Activated naive CD8-positive, alpha-beta T cell treated with anti-CD3 and anti-CD28 coated beads, Interleukin-2, amount 50 U/mL, for 24 hours (primary cell): Measurements from ENCODE around the gene PRKCQ.

Experiments
- ATAC-seq: fragments of 150-1000 bp; cut with Tn5 transposase; one replicate; pipeline ENCODE4 v1.10.0; 2021
- DNase-seq: peaks from one replicate; pipeline ENCODE4 v3.0.0; 2021
- H3K27ac Mint-ChIP-seq: one replicate; pipeline ENCODE4 v1.8.0; 2021; ENCODE audit warnings: mild to moderate bottlenecking, mixed read lengths
- H3K27me3 Mint-ChIP-seq: one replicate; pipeline ENCODE4 v1.8.0; 2021; ENCODE audit warnings: mixed read lengths
- H3K36me3 Mint-ChIP-seq: one replicate; pipeline ENCODE4 v1.8.0; 2021; ENCODE audit warnings: low read depth, mixed read lengths
- H3K4me1 Mint-ChIP-seq: one replicate; pipeline ENCODE4 v1.8.0; 2021; ENCODE audit warnings: mixed read lengths
- H3K4me3 Mint-ChIP-seq: one replicate; pipeline ENCODE4 v1.8.0; 2021; ENCODE audit warnings: mild to moderate bottlenecking, moderate library complexity, mixed read lengths
- H3K9me3 Mint-ChIP-seq: one replicate; pipeline ENCODE4 v1.8.0; 2021; ENCODE audit warnings: mixed read lengths

The PRKCQ gene

DNA sequence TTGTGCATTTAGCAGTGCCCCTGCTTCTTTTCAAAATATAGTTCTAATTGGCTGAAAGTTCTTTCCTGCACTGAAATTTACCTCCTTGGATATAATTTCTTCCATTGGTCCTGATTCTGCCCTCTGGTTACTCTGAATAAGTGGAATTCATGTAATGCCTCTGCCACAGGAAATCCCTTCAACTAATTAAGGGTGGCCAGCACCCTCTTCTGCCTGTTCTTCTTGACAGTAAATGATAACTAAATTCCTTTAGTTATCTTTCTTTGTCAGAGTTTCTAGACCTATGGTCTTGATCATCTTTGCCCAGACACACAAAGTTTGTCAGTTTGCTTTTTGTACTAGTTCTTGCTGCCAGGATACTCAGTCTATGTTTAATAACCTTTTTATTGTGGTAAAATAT is 40.2 kb downstream of the PRKCQ start:
- peaks cover 84% of the 10 kb centered on the region for H3K4me1 Mint-ChIP-seq
- DNase-seq (no peak), ATAC-seq (no peak)
- no peaks in the 10 kb centered on the region for H3K27me3 Mint-ChIP-seq
- peak overlapping the region; percentile 3 for H3K27ac Mint-ChIP-seq
- peaks cover 25% of the 10 kb centered on the region for H3K36me3 Mint-ChIP-seq
- no peak overlapping the region for H3K4me3 Mint-ChIP-seq
- no peaks in the 10 kb centered on the region for H3K9me3 Mint-ChIP-seq

DNA sequence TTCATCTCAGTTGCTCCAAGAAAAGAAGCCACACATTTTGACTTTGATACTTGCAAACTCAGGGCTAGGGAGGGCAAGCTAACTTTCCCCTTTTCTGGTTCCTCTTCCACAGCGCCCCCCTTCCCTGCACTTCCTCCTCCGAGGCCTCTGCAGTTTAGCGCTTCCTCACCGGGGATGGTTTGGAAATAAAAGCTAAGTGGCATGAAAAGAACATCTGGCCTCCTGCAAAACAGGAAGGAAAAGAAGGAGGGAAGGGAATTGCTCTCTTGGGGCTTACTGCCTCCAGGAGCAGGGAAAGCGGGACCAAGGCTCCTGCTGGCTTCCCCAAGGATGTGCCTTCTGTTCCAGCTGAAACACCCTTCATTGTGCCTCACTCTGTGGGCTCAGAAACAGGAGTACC is 42.3 kb downstream of the PRKCQ start:
- Mint-ChIP-seq H3K4me3 (no peak overlapping the region), H3K36me3 (peaks cover 25% of the 10 kb centered on the region), H3K9me3 (no peaks in the 10 kb centered on the region), H3K4me1 (peaks cover 74% of the 10 kb centered on the region), H3K27me3 (no peaks in the 10 kb centered on the region), H3K27ac (no peak overlapping the region)
- DNase-seq (no peak), ATAC-seq (no peak)

DNA sequence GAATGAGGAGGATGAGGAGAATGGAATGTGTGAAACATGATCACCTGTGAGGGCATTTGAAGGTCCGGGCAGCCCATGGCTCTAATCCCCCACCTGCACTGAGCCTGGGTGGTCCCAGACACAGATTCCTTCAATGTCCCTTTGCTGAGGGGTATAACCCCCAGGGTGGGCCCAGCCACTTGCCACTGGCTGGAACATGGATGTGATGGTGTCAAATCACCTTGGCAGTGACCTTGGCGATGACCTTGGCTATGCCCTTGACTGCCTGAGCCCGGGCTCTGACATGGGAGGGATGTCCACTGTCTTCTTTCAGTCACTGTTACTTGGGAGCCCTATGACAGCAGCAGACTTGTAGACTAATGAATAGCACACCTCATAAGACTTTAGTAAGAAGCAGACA is 44.0 kb downstream of the PRKCQ start:
- ATAC-seq (no peak), DNase-seq (no peak)
- Mint-ChIP-seq H3K27ac (peak overlapping the region; percentile 35), H3K36me3 (peaks cover 24% of the 10 kb centered on the region), H3K4me3 (no peak overlapping the region), H3K9me3 (no peaks in the 10 kb centered on the region), H3K4me1 (peaks cover 73% of the 10 kb centered on the region), H3K27me3 (no peaks in the 10 kb centered on the region)

DNA sequence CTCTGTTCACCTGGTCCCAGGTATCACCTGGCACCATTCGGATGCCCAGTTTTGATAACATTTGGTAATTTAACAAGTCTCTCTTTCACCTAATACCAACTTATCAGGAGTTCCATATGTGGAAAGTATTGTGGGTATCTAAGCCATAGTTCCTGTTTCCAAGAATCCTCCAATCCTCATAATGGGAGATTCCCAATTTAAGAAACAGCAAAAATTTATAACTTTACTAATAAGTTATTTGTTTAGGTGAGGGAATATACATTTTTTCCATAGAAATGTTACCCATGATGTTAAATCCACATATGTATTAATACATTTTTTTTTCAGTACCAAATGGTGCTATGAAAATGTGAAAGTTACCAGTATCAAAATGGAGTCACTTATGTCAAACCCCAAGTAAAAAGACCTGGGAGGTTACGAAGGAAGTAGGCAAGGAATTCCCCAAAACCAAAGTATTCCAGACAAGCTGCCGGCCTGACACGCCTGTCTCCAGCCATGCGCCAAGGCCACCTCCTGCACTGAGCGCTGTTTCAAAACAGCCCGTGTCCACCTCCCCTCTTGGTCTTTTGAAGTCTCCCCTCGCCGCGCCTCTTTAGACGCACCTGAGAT is 44.8 kb downstream of the PRKCQ start:
- no peak for DNase-seq
- Mint-ChIP-seq H3K4me3 (no peak overlapping the region), H3K4me1 (peaks cover 73% of the 10 kb centered on the region), H3K9me3 (no peaks in the 10 kb centered on the region), H3K27ac (peak overlapping the region; percentile 48), H3K36me3 (peaks cover 25% of the 10 kb centered on the region), H3K27me3 (no peaks in the 10 kb centered on the region)
- no peak for ATAC-seq

DNA sequence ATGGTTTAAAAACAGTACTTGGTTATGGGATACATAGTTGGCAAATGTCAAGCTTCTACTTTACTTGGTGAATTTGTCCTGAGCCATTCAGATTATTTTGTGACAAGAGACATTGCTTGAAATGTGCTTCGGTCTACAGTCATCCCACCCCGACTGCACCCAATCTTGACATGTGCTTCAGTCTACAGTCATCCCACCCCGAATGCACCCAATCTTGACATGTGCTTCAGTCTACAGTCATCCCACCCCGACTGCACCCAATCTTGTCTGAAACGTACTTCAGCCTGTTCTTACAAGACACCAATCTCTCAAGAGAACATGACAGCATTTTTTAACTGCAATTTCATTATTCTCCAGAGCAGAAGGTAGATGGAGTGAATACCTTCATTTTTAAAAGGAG is 47.8 kb downstream of the PRKCQ start:
- Mint-ChIP-seq H3K27me3 (no peaks in the 10 kb centered on the region), H3K9me3 (no peaks in the 10 kb centered on the region), H3K36me3 (peaks cover 25% of the 10 kb centered on the region), H3K27ac (peak overlapping the region; percentile 36), H3K4me3 (no peak overlapping the region), H3K4me1 (peaks cover 80% of the 10 kb centered on the region)
- no peak for ATAC-seq
- no peak for DNase-seq

DNA sequence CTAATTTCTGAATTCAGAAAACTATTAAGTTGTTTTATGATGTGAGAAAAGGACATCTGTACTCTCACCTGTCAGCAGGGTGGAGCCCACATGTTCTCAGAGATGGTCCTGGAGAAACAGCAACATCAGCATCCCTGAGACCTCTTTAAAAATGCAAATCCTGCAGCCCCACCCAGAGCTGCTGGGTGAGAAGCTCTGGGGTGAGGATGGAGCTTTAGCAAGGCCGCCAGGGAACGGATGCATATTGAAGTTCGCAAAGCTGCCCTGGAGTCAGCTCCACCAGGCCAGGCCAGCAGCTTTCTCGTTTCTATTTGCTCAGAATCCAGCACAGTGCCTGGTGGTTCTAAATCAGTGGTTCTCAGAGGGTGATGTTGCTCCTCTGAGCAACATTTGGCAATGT is 49.1 kb downstream of the PRKCQ start:
- no peak for ATAC-seq
- H3K27ac Mint-ChIP-seq: peak overlapping the region; percentile 92

DNA sequence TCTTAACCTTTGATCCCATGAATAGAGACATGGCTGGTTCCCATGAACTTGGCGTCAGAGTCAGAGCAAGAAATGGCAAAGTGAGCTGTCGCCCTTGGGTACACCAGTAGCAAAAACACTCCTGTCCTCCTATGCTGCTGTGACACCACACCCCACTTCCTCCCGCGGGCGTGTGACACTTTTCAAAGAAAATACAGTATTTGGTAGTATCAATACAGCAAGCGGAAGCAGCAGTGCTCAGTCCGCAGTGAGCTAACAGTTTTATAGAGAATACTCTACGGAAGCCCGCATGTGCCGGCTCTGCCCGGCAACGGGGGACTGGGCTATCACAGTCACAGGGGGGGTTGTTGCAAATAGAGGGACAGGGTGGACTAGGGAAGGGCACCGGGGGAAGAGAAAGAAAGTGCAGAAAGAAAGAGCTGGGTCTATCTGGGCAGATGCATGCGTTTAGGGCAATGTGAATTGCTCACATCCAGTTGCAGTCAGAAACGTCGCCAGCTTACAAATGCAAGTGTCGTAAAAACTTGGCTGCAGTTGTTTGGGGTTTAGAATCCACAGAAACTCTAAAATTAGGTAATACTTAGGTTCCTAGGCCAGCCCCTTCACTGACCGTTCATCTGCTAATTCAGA is 49.8 kb downstream of the PRKCQ start:
- ATAC-seq (peak; percentile 90), DNase-seq (peak; percentile 60)
- Mint-ChIP-seq H3K27ac (peak overlapping the region; percentile 92), H3K36me3 (peaks cover 26% of the 10 kb centered on the region), H3K27me3 (no peaks in the 10 kb centered on the region), H3K9me3 (no peaks in the 10 kb centered on the region), H3K4me1 (peaks cover 84% of the 10 kb centered on the region), H3K4me3 (peak overlapping the region; percentile 78)

More for the DNA sequence above, 49.1 kb downstream of the PRKCQ start:
- Mint-ChIP-seq H3K36me3 (peaks cover 24% of the 10 kb centered on the region), H3K4me3 (peak overlapping the region; percentile 78), H3K4me1 (peaks cover 84% of the 10 kb centered on the region), H3K27me3 (no peaks in the 10 kb centered on the region), H3K9me3 (no peaks in the 10 kb centered on the region)
- DNase-seq: no peak

DNA sequence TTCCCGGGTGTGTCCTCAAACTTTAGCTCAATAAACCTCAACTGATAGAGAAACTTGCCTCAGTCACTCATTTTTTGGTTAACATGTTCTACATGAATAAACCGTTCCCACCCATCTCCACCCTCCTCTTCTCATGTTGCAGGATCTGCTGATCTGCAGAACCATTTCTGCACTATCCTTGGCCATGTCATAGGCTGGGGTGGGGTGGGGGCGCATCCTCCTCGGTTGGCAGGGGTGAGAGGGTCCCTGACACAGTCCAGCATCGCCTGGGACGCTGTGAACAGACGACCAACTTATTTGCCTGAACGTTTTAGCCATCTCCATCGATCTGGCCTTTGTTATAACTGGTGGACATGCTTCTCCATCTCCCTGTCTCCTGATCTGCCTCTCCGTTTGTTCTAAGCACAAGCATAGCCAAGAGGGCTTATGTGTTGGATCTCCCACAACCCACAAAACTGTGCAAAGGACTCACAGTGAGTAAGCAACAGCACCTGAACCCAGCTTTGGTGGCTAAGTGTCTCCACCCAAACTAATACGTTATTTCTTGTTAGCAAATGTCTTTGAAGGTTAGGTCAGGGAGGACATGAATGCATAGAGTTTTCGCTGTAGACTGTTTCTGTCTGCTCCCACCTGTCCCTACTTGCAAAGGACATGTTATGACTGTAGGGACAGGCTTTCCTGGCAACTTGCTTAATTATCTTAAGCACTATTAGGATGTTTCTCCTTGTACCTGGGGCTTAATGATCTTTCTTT is 51.7 kb downstream of the PRKCQ start:
- Mint-ChIP-seq H3K36me3 (peaks cover 34% of the 10 kb centered on the region), H3K9me3 (no peaks in the 10 kb centered on the region), H3K27ac (peak overlapping the region; percentile 92), H3K27me3 (no peaks in the 10 kb centered on the region), H3K4me1 (peaks cover 87% of the 10 kb centered on the region), H3K4me3 (no peak overlapping the region)
- ATAC-seq (no peak), DNase-seq (no peak)

DNA sequence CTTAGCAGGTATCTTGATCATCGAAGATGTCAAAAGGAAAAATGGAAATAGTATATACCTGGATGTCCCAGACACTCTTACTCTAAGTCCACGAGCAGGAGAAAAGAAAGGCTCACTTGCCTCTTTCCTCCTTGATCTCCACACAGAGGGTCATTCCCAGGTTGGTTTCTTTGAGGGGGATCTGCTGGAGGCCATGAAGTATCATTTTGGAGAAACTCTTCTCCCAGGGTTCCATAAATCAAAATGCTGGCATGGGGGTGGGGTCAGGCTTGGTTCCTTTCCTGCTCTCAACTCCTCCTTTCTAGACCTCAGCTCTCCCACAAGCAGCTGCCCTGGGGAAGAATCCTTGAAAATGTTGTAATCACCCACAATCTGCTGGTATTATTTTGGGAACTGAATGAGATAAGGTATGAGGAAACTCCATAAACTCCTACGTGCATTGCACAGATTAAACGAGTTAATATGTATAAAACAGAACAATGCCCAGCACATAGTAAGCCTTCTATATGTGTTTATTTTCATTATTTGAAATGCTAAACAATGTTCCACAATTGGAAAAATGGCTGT is 54.4 kb downstream of the PRKCQ start:
- no peaks in the 10 kb centered on the region for H3K9me3 Mint-ChIP-seq
- H3K36me3 Mint-ChIP-seq: peaks cover 28% of the 10 kb centered on the region
- no peaks in the 10 kb centered on the region for H3K27me3 Mint-ChIP-seq
- DNase-seq: no peak
- no peak for ATAC-seq
- no peak overlapping the region for H3K27ac Mint-ChIP-seq
- H3K4me1 Mint-ChIP-seq: peaks cover 78% of the 10 kb centered on the region
- no peak overlapping the region for H3K4me3 Mint-ChIP-seq

DNA sequence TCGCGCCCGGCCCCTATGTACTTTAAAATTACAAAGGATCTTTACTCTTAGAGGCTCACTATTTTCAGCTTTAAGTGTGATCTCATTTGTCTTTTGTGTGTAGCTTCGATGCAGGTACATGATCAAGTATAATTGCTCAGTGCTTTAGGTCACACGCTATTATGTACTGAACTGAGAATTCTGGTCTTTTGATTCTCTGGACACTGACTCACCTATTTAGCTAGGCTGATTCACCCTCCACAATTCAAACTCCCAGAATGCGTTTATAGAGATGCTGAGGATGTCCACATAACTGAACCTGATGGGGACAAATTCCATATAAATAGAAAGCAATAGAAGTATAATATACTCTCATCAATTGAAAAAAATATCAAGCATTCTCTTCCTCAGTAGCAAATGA is 57.8 kb downstream of the PRKCQ start:
- no peak overlapping the region for H3K4me3 Mint-ChIP-seq
- peaks cover 28% of the 10 kb centered on the region for H3K36me3 Mint-ChIP-seq
- no peak overlapping the region for H3K27ac Mint-ChIP-seq
- H3K27me3 Mint-ChIP-seq: no peaks in the 10 kb centered on the region
- H3K4me1 Mint-ChIP-seq: peaks cover 76% of the 10 kb centered on the region
- H3K9me3 Mint-ChIP-seq: no peaks in the 10 kb centered on the region
- DNase-seq (no peak), ATAC-seq (no peak)

DNA sequence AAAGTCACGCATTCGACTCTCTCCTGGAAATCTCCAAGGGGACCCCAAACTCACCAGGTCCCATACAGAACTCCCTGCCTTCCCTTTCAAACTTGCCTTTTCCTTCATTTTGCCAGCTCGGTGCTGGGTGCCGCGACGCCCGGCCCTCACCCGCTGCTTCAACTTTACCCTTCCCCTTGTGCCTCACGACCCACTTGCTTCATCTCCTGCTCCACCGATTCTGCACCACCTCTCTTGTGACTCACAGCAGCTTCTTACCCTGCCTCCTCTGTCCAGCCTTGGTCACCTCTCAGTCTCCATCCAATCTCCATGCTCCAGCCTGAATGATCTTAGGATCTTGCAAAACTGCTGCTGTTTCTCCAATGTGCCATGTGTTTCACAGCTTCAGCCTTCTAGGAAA is 59.9 kb downstream of the PRKCQ start:
- Mint-ChIP-seq H3K4me1 (peaks cover 78% of the 10 kb centered on the region), H3K9me3 (no peaks in the 10 kb centered on the region), H3K36me3 (peaks cover 18% of the 10 kb centered on the region)

DNA sequence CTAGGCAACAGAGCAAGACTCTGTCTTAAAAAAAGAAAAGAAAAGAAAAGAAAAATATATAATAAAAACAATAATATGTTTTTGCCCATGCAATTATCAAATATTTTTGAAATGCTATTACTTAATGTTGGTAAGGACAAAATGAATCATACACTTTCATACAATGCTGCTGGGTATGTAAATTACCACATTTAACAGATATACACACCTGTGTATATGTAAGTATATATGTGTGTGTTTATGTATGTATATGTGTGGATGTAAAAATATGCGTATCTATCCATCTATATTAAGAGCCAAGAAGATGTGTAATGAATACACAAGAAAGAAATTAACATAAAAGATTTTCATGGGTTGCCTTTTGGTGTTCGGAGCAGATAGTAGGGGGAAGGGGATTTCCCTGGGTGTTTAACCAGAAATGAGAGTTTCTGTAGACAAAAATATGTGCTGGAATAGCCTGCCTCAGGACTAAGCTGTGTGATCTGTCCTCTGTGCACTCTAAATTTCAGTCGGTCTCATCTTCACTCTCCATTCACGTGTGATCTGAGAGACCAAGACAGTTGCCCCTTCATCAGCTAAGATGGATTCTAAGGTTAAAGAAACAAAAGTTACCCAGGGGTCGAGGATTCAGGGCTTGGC is 61.2 kb downstream of the PRKCQ start:
- Mint-ChIP-seq H3K27ac (peak overlapping the region; percentile 76), H3K4me3 (peak overlapping the region; percentile 60), H3K36me3 (peaks cover 23% of the 10 kb centered on the region), H3K4me1 (peaks cover 85% of the 10 kb centered on the region), H3K27me3 (no peaks in the 10 kb centered on the region), H3K9me3 (no peaks in the 10 kb centered on the region)
- peak; percentile 93 for ATAC-seq
- DNase-seq: no peak

More for the DNA sequence above, 59.9 kb downstream of the PRKCQ start:
- Mint-ChIP-seq H3K27ac (peak overlapping the region; percentile 23), H3K27me3 (no peaks in the 10 kb centered on the region), H3K4me3 (peak overlapping the region; percentile 10)
- DNase-seq: no peak
- no peak for ATAC-seq

DNA sequence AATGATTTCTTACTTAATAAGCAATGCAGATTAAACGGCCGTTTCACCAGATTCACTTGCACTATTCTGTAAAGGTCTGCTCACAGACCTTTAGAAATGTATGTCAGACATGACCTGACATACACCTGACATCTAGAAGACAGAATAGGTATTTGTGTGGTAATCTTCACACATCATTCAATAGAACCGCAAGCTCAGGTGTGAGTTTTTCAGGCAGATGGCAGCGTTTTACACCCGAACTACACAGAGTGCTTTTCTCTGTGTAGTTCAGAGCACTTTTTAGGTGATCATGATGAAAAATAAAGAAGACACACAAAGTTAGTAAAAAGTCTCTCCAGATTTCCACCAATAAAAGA is 63.2 kb downstream of the PRKCQ start:
- peak overlapping the region; percentile 47 for H3K27ac Mint-ChIP-seq
- H3K4me3 Mint-ChIP-seq: no peak overlapping the region
- DNase-seq (no peak), ATAC-seq (no peak)
- peaks cover under 1% of the 10 kb centered on the region for H3K9me3 Mint-ChIP-seq
- H3K4me1 Mint-ChIP-seq: peaks cover 91% of the 10 kb centered on the region
- peaks cover 38% of the 10 kb centered on the region for H3K36me3 Mint-ChIP-seq
- H3K27me3 Mint-ChIP-seq: no peaks in the 10 kb centered on the region

DNA sequence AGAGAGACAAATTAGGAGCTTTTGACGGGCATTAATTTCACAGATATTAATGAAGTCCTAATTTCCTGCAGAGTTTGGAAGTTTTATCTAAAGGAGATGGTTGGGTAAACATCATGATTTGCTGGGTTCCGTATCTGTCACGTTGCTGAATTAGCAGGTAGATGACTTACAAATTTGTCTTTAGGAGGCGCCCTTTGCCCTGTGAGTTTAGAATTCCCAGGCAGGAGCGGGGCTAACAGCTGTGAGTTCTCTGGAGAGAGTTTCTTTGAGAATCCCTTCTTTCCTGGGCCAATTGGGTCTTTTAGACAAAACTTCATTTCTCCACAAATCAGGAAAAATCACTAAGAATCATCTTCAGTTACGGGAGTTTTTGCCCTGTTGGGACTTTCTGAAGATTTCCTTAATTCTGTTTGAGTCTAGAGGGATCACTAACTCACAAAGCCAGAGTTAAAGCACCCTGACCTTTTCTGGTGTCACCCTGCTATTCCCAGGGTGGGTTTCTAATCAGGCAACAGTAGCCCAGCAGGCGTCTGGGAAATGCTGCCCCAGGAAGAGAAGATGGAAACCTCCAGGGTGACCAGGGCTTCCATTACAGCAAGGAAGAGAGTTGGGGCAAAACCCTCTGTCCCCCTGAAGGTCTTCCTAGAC is 63.7 kb downstream of the PRKCQ start:
- DNase-seq: no peak
- Mint-ChIP-seq H3K4me1 (peaks cover 94% of the 10 kb centered on the region), H3K9me3 (peaks cover 6% of the 10 kb centered on the region), H3K4me3 (no peak overlapping the region), H3K27ac (peak overlapping the region; percentile 47), H3K36me3 (peaks cover 43% of the 10 kb centered on the region), H3K27me3 (no peaks in the 10 kb centered on the region)
- no peak for ATAC-seq
